DND-41 (cell line): ENCODE results near the gene TENT5A.

ENCODE experiments used
- ATAC-seq: fragments of 200-7000 bp; cut with Tn5 transposase; 3 replicates; pipeline ENCODE4 v1.9.1; 2021; ENCODE audit warnings: low read depth; ENCODE audit not compliant: insufficient read depth
- DNase-seq: peaks from one replicate; pipeline ENCODE4 v3.0.0-alpha.2; 2020
- H2AFZ ChIP-seq: 2 replicates; pipeline ENCODE4 v1.6.0; 2012; ENCODE audit warnings: low read depth, low read length
- H3K27ac ChIP-seq: 2 replicates; pipeline ENCODE4 v1.5.1; 2012; ENCODE audit warnings: low read length, inconsistent platforms
- H3K27me3 ChIP-seq: fragments of 200-600 bp; sonication (generic); 2 replicates; pipeline ENCODE4 v1.6.0; 2012; ENCODE audit warnings: low read length, mild to moderate bottlenecking, inconsistent platforms; ENCODE audit not compliant: insufficient read depth, poor library complexity
- H3K36me3 ChIP-seq: 2 replicates; pipeline ENCODE4 v1.5.1; 2012; ENCODE audit warnings: low read length, inconsistent platforms; ENCODE audit not compliant: insufficient read depth
- H3K4me1 ChIP-seq: 2 replicates; pipeline ENCODE4 v1.5.1; 2012; ENCODE audit warnings: mild to moderate bottlenecking, low read length; ENCODE audit not compliant: insufficient read depth
- H3K4me2 ChIP-seq: 2 replicates; pipeline ENCODE4 v1.6.0; 2012; ENCODE audit warnings: mild to moderate bottlenecking, moderate library complexity, low read length, inconsistent platforms; ENCODE audit not compliant: insufficient read depth
- H3K4me3 ChIP-seq, 2 experiments: fragments of 200-600 bp in 1 of 2; shearing (Covaris generic) in 1 of 2; 2 replicates each; pipeline ENCODE4 v1.5.1; 2012 to 2016; ENCODE audit warnings: inconsistent platforms in 2 of 2, low read length in 2 of 2, mild to moderate bottlenecking in 2 of 2, low read depth in 1 of 2, moderate library complexity in 1 of 2
- H3K79me2 ChIP-seq: 2 replicates; pipeline ENCODE4 v1.6.0; 2012; ENCODE audit warnings: low read length, inconsistent platforms; ENCODE audit not compliant: insufficient read depth
- H3K9ac ChIP-seq: 2 replicates; pipeline ENCODE4 v1.6.0; 2012; ENCODE audit warnings: low read depth, mild to moderate bottlenecking, inconsistent platforms, low read length, moderate library complexity
- H3K9me3 ChIP-seq: 2 replicates; pipeline ENCODE4 v1.5.1; 2012; ENCODE audit warnings: low read length, moderate library complexity, mild to moderate bottlenecking, inconsistent platforms; ENCODE audit not compliant: insufficient read depth, severe bottlenecking
- H4K20me1 ChIP-seq: 2 replicates; pipeline ENCODE4 v1.6.0; 2012; ENCODE audit warnings: low read length; ENCODE audit not compliant: insufficient read depth
- CTCF ChIP-seq: IDR thresholded peaks from 2 replicates; pipeline ENCODE4 v1.5.1; 2012; ENCODE audit warnings: borderline replicate concordance, low read length, moderate library complexity, mild to moderate bottlenecking; ENCODE audit not compliant: poor library complexity, severe bottlenecking; ENCODE audit errors: extremely low read depth
- EZH2 ChIP-seq: IDR thresholded peaks from 3 replicates; pipeline ENCODE4 v1.6.1; 2012; ENCODE audit warnings: borderline replicate concordance, low read depth, mild to moderate bottlenecking, moderate library complexity, low read length, inconsistent platforms; ENCODE audit not compliant: severe bottlenecking

Gene TENT5A

GRCh38 chr6:81750681-81751387 lies 1.6 kb downstream of the TENT5A start:
- no peaks in the 10 kb centered on the region for H4K20me1 ChIP-seq
- H3K4me3 ChIP-seq = no peak overlapping the region
- no peaks in the 10 kb centered on the region for H3K79me2 ChIP-seq
- H3K9ac ChIP-seq = no peak overlapping the region
- ATAC-seq (no peak), DNase-seq (no peak)
- no peaks in the 10 kb centered on the region for H3K36me3 ChIP-seq
- TF ChIP-seq CTCF (no peak), EZH2 (no peak)
- H3K4me2 ChIP-seq = no peak overlapping the region
- no peak overlapping the region for H2AFZ ChIP-seq
- no peaks in the 10 kb centered on the region for H3K27me3 ChIP-seq
- H3K9me3 ChIP-seq = peaks cover 22% of the 10 kb centered on the region
- H3K4me1 ChIP-seq = no peaks in the 10 kb centered on the region
- no peak overlapping the region for H3K27ac ChIP-seq

- H3K4me3 ChIP-seq = no peak overlapping the region
- H3K9ac ChIP-seq = no peak overlapping the region
- H3K4me2 ChIP-seq = no peak overlapping the region
These were observed 2.3 kb downstream of the TENT5A start for GRCh38 chr6:81750200-81750599.

GRCh38 chr6:81749707-81750106 lies 2.8 kb downstream of the TENT5A start:
- Histone ChIP-seq H3K9ac (no peak overlapping the region), H3K79me2 (no peaks in the 10 kb centered on the region), H3K4me1 (no peaks in the 10 kb centered on the region), H3K36me3 (no peaks in the 10 kb centered on the region), H3K27me3 (no peaks in the 10 kb centered on the region), H2AFZ (no peak overlapping the region), H3K4me3 (no peak overlapping the region), H3K4me2 (no peak overlapping the region), H3K27ac (no peak overlapping the region), H4K20me1 (no peaks in the 10 kb centered on the region), H3K9me3 (peaks cover 22% of the 10 kb centered on the region)
- ATAC-seq (no peak), DNase-seq (no peak)
- TF ChIP-seq EZH2 = no peak
- no peak for TF ChIP-seq CTCF

More at GRCh38 chr6:81750200-81750599, 2.3 kb downstream of the TENT5A start:
- H4K20me1 ChIP-seq = no peaks in the 10 kb centered on the region
- no peak for DNase-seq
- no peaks in the 10 kb centered on the region for H3K4me1 ChIP-seq
- no peaks in the 10 kb centered on the region for H3K27me3 ChIP-seq
- H3K9me3 ChIP-seq = peaks cover 22% of the 10 kb centered on the region
- TF ChIP-seq CTCF (no peak), EZH2 (no peak)
- no peaks in the 10 kb centered on the region for H3K79me2 ChIP-seq
- ATAC-seq = no peak
- H3K27ac ChIP-seq = no peak overlapping the region
- H2AFZ ChIP-seq = no peak overlapping the region
- H3K36me3 ChIP-seq = no peaks in the 10 kb centered on the region
